ENCODE results near the gene ZNF503.

Gene ZNF503, protein sequence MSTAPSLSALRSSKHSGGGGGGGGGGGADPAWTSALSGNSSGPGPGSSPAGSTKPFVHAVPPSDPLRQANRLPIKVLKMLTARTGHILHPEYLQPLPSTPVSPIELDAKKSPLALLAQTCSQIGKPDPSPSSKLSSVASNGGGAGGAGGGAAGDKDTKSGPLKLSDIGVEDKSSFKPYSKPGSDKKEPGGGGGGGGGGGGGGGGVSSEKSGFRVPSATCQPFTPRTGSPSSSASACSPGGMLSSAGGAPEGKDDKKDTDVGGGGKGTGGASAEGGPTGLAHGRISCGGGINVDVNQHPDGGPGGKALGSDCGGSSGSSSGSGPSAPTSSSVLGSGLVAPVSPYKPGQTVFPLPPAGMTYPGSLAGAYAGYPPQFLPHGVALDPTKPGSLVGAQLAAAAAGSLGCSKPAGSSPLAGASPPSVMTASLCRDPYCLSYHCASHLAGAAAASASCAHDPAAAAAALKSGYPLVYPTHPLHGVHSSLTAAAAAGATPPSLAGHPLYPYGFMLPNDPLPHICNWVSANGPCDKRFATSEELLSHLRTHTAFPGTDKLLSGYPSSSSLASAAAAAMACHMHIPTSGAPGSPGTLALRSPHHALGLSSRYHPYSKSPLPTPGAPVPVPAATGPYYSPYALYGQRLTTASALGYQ

DNA sequence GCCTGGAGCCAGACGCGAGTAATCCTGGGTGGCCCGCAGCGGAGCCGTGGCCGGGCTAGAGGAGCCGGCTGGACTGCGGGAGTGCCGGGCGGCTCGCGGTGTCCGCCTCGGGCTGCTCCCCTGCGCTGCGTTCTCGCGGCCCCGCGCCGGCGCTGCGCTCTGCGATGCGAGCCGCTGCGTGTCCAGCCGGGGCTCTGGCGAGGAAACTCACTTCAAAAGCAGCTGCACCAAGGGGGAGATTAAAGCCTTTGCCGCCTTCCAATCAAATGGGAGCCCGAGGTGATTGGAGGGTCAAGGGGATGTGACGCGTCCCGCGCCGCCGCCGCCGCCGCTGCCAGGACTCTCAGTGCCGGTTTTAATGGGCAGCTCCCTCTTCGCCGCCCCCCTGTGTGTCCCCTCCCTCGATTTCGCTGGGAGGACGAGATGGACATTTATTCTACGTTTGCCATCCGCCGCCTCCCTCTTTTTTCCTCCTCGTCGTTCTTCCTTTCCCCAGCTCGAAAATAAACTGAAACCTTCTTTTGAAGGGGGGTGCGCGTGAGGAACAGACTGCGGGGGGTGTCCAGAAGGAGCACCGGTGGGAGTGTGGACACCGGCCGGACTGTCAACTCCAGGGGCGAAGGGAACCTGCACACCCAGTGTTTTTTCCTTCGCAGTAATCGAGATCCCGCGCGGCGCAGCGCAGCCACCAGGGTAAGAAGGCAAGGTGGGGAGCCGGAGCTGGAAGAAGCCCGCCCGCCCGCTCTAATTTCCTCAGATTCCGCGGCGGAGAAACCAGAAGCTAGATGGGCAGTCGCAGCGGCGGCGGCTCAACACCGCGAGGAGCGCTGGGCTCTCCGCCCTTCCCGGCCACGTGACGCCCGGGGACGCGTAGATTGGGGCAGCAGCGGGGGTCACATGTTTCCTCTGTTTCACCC lies at the start of gene ZNF503:
Gene ZNF503 (minus strand): TSS at position 196 of the 917 bp plus-strand sequence. CDS start 345 bp downstream, outside the sequence.
- no peak for DNase-seq

DNA sequence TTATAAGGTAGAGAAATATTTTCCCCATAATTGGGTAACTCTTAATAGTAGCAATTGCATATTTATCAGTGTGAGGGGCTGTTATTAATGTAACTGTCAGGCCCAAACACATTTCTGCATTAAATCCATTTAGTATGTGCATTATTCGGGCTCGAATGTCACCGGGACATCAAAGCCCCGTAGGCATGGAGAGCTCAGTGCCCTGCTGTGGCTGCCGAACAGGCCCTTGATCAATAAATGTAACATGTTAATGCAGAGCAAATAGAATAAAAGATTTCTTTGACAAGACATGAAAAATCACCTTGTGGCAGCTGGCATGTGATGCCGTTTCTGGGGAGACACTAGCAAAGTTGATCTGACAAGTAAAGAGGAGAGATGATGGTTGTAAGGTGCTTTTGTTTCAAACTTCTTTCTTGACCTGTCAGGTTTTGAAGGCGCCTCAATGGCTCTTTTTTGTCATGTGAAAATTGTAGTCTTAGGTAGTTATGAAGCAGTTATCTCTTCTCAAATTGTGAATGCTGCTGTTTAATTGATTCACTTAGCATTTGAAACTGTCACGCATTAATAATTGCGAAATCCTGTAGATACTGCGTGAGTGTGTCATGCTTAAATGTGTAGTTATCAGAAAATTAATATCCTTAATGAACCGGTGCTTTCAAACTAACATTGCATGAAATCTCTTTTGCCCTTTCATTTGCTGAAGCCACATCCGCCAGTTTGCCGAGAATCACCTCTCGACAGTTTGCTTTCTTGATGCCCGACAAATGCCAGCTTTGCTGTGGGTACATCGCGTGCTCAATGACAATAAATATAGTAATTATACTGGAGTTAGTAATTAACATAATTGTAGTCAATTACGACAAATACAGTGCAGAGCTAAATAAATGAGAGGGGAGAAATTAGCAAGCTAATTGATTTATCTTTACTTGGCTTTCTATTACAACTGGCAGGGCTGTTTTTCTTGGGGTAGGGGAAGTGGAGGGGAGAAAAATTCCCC lies 49.4 kb upstream of the ZNF503 start:
- no peak for DNase-seq

DNA sequence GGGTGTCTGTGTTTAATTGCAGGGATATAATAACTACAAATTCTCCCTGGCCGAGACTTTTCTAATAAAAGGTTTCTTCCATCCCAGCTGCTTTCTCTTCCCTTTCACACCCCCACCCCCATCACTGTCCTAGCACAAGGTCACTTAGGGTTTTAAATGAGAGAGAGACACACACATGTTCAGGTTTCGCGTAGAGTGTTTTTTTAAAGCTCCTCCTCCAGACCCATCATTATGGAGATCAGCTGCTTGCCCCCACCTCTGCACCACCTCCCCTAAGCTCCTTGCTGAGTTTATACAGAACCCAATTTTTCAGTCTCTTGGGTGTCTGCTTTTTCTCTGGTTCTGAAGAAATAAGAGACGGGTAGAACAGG lies 48.5 kb upstream of the ZNF503 start:
- DNase-seq = no peak

DNA sequence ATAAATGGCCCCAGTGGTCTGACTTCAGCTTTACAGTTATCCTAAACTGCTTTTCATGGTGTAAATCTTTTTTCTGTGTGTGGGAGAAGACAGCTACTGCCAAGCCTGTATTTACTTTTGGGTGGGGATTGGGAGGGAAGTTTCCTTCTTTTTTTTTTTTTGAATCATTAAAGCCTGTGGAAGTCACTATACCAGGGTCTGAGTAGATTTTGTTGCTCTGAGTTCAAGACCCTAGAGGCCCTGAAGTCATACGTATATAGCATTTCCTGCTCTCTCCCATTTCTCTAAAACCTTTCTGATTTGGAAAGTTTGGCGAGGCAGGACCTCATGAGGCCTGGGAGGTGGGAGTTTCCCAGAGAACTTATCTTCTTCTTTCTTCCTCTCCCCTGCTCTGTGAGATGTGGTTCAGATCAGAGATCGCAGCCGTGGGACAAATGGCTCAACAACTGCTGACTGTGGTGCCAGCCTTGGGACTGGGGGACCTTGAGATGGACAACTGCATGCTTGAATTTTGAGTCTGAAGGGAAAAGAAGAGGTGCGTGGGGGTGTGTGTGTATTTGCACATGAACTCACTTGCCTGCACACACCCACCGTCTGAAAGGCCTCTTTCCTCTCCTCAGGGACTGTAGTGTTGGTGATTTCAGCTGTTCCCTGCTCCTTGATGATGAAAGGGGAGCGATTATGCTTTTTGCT lies 48.0 kb upstream of the ZNF503 start:
- no peak for DNase-seq

DNA sequence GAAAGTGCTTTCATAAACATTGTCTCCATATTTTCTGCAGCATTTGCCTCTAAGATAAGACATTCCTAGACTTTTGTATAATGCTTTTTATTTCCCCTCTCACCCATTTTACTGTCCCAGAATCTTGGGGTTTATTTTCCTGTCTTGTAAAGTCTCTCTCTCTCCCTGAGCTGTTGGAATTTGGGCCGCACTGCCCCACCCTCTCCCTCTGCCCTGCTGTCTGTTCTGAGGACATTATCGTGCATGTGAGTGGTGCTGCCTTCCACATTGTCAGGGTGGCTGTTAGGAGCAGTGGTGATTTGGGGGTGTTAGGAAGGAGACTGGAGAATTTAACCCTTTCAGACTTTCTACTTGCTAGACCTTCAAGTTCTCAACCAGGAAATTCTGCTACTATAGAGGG lies 46.6 kb upstream of the ZNF503 start:
- no peak for DNase-seq

DNA sequence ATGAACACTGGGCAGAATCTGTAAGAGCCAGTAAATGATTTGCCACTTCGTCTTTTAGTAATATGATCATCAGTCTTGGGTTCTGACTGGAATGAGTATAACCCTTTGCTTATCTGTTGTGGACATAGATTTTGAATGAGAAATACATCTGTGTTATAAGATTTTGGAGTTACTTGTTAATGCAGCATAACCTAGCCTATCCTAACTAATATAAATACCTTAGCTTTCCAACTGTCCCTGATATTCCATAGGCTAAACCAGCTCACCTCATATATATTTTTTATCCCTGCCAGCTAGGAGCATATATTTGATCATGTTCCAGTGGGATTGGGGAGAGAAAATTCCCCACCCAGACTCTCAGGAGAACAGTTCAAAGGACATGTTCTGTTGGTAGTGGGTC lies 44.9 kb upstream of the ZNF503 start:
- no peak for DNase-seq

DNA sequence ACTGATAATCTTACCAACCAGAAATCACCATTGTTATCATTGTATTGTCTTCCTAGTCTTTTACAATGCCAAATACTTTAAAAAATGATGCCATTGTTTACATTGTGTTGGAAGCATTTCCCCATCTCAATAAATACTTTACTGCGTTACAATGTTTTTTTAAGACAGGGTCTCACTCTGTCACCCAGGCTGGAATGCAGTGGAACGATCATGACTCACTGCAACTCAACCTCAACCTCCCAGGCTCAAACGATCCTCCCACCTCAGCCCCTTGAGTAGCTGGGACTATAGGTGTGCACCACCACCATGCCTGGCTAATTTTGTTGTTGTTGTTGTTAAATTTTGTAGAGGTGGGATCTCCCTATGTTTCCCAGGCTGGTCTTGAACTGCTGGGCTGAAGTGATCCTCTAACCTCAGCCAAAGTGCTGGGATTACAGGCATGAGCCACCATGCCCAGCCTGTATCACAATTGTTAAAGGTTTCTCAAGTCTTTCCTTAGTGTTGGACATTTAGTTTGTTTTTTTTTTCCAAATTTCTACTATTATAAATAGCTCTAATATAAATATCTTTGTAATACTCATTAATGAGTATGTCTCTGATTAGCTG lies 43.3 kb upstream of the ZNF503 start:
- no peak for DNase-seq

DNA sequence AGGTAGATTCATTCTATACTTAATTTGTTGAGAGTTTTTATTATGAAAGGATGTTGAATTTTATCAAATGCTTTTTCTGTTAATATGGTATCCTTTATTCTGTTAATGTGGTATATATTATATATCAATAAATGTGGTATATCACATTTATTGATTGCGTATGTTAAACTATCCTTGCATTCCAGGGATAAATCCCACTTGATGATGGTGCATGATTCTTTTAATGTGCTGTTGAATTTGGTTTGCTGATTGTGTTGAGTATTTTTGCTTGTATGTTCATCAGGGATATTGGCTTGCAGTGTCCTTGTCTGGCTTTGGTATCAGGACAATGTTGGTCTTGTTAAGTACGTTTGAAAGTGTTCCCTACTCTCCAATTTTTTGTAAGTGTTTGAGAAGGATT lies 41.8 kb upstream of the ZNF503 start:
- no peak for DNase-seq

DNA sequence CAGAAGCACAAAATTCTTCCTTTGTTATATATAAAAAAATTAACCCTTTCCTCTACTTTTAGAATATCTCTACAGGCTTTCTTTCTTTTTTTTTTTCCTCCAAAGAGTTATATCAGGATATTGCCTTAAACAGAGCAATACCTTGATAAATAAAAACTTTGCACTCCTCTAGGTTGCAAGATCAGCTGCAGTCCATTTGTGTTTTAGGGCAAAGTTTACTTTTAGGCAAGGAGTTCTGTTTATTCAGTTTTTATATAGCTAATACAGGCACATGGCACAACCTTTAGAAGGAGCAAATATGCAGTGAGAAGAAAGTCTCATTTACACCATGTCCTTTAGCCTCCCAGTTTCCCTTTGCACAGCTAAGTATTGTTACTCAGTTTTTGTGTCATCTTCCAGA lies 40.1 kb upstream of the ZNF503 start:
- no peak for DNase-seq

DNA sequence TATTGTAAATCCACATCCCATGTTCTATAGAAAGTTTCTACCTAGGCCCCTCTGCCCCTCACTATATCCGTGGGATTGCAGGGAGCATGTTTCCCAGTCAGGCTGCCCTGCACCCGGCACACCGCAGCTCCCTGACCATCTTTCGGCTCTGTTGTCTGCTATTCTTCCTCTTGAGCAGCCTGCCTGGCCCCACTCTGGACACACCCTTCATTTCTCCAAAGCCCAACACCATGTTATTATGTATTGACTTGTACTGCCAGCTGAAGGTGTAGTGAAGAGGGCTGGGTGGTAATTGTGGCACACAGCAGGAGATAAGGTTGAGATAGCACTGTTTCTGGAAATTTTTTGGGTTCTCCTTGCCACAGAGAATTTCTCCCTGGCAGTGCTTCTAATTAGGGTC lies 39.6 kb upstream of the ZNF503 start:
- no peak for DNase-seq

DNA sequence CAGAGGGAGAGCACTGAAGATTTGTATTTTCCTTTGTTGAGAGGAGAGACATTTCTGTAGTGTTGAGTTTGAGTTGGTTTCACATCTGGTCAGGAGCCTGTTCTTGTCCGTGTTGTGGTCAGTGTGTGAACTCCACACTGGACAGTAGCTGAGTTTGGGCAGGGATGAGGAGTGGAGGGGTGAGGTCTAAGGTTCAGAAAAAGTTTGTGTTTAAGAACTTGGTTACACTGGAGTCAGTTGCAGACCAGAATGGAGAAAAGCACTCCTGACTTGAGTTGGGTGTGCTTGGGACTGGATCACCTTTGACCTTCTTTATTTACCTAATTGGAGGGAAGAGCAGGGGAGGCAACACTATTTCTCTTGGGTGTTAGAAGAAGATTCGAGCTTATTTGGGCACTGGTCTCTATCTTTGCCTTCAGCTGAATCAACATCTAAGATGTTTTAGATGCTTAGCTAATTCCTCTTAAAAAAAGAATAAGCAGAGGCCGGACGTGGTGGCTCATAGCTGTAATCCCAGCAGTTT lies 38.8 kb upstream of the ZNF503 start:
- DNase-seq = no peak

DNA sequence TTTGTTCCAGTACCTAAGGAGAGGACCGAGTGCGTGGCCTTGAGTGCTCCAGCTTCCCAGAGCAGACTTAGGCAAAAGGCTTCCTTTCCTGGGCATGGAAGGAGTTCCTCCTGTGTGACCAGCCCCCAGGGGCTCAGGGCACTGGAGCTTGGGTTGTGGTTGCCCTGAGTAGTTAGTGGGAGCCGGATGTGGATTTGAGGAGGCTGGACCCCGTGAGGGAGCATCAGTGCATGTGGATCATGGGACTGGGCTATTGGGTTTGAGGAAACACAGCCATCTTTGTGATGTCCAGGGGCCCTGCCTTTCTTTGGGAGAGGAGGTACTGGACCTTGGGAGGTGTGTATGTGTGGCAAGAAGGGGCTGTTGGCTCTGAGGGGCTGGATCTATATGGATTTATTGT lies 38.2 kb upstream of the ZNF503 start:
- no peak for DNase-seq

DNA sequence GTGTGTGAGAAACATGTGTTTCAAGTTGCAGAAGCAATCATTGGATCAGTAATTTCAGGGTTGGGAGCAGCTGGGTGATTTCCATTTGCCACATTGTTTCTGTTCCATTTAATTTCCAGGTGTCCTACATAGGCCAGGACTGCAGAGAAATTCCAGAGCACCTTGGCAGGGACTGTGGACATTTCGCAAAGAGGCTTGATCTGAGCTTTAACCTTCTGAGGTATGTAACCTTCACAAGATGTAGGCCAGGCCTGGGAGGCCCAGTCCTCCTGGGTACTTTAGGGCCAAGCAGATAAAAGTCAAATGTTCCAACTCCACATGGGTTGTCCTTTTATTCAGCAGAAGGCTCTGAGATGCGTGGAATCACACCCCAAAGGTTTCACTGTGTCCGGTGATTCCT lies 36.7 kb upstream of the ZNF503 start:
- no peak for DNase-seq

DNA sequence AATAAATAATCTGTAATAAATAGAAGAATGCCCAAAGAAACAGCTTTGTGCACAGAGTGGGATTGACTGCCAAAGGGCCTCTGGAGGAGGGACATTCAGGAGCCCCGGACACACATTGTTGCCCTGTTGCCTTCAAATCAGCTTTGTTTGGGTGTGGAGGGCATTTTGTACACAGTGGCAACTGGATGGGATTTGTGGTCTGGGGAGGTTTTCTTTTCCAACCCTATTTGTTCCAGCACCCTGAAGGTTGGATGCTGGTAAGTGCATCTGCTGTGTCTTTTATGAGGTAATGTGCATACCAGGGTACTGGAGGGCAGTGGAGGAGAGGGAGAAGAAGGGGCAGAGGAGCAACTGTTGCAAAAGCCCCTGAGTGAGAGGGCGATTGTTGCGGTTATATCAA lies 36.1 kb upstream of the ZNF503 start:
- no peak for DNase-seq

DNA sequence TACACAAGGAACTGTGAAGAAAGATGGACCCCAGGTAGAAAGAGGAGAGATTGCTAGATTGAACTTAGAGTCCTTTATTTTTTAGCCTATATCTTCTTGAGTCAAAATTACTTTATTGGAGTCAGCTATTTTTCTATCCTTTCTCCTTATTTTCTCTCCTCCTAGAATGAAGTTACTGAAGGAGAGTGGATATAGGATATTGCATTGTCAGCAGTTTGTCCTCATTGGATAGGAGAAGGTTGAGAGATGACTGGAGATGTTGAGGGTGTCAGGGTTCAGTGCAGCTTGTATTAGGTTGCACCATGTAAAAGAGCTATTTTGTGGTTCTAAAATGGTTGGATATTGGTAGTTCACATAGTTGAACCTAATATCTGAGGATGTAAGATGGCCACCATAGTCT lies 35.3 kb upstream of the ZNF503 start:
- no peak for DNase-seq

DNA sequence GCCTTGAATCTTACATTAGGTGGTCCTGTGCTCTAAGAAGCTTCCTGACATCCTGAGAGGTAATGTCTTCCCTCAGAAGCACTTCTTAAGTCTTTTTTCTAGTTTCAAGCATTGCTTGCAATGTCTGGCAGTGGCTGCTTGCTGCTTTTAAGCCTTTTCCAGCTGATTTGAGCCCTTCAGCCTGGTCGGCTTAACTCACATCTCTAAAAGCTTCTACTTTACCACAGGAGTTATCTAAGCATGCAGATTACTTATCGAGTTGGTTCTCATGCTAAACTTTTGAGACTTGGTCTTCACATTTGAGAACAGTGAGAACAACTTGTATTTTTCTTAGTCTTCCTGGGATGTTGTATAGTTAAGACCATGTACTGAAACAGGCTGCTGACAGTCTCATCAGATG lies 33.7 kb upstream of the ZNF503 start:
- no peak for DNase-seq

DNA sequence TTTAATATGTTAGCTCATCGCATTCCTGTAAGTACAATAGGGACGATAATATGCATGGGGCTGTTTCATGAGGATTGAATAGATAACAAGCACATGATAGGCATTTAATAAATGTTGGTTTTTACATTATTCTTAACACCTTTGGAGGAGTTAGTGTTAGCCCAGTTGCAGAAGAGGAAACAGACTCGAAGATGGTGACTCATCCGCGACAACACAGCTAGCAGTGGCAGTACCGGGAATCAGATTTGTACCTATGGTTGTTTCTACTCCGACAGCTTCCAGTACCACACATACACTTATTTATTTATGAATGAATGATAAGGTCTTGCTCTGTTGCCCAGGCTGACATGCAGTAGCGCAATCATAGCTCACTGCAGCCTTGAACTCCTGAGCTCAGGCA lies 32.7 kb upstream of the ZNF503 start:
- no peak for DNase-seq

DNA sequence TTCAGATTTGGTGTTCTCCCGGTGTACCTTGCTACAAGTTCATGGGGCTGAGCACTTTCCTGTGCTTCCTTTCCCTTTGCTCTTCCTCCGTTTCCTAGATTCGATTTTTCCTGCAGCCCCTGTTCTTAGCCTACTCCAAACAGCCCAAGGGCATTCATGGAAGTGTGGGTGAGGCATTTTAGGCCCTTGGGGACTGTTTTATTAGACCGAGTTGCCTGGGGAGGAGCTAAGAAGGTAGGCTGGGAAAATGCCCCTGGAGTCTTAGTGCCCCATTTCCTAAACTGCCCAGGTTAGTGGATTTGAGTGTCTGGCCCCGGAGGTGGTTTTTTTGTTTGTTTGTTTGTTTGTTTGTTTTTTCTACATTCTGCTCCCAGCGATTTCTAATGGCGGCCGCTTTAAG lies 31.7 kb upstream of the ZNF503 start:
- DNase-seq = no peak

DNA sequence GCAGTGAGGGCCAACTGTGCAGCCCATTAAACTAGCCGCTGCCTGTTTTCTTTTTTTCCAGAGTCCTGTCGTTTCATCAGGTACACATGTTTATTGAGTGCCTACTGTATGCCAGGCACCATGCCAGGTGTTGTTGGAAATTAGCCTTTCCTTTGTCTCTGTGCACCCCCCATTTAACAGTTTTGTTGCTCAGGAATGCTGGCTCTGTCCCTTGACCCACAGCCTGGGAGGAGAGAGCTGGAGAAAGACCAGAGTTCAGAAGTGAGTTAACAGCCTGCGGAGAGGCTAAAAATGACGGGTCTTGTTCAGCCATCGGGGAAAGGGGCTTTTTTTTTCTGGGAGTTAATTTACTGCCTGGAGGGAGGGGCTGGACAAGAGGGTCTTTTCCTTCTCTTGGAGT lies 31.2 kb upstream of the ZNF503 start:
- DNase-seq = no peak

DNA sequence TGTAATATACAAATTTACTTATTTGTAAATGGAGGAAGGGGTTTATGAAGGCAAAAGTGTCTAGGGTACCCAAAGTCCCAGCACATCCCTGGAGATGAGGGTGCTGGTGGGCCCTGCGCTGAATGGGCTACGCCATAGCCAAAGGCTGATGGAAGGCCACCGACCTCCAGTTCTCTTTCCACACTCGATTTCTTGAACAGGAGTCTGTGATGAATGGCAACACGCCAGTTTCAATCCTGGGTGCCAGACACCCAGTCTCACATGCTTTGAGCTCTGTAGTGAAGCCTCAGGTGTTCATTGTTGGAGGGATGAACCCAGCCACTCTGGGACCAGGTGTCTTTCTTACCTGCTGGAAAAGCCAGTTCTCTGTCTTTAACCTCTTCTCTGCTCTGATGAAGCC lies 30.6 kb upstream of the ZNF503 start:
- no peak for DNase-seq

Data from activated CD4-positive, CD25-positive, alpha-beta regulatory T cell treated with anti-CD3 and anti-CD28 coated beads, Interleukin-2, amount 50 U/mL, for 72 hours (primary cell).